Right renal cortex interstitium (tissue), 3 donors: Measurements from ENCODE around the gene FBXO46. TPM values are rescaled to one million over a fixed set of nuclear protein-coding genes. Genes with fewer than 3 reads are reported as not detected.
"Not testable (repeated sequence)": the region's sequence is repeated elsewhere in the genome, so short reads cannot be mapped to it uniquely, and the experiment has no call there.

ENCODE experiments used
- DNase-seq, 3 donors: peaks; one replicate each; pipeline ENCODE4 v3.0.0-alpha.2; 2013; ENCODE audit warnings: low read depth in 3 of 3, low spot score in 2 of 3
- polyA plus RNA-seq, 3 donors: library from polyadenylated mRNA; unstranded; fragments of 120-200 nt; gene quantifications; one replicate each; pipeline ENCODE4 v1.2.1, GENCODE V29; 2013; ENCODE audit not compliant: insufficient read length in 3 of 3

The FBXO46 gene
- polyA plus RNA-seq, 3 donors = 9.6 to 11.8 (median 11.7) TPM

- no peak for DNase-seq
Observed at GRCh38 chr19:45733160-45733810, 2.6 kb upstream of the FBXO46 start, which contains the start of gene MEIOSIN. Gene MEIOSIN (plus strand): TSS chr19:45733439. CDS start chr19:45735377, 1,938 bp downstream.

GRCh38 chr19:45729800-45730290, 851 bp downstream of the FBXO46 start:
- DNase-seq = no peak

GRCh38 chr19:45728683-45729082, 2.0 kb downstream of the FBXO46 start:
- not testable (repeated sequence) for DNase-seq

- DNase-seq = not testable (repeated sequence)
Observed at GRCh38 chr19:45720065-45720464, 10.6 kb downstream of the FBXO46 start.

- no peak for DNase-seq
Observed at GRCh38 chr19:45717983-45718650, 12.6 kb downstream of the FBXO46 start.

GRCh38 chr19:45717131-45717982, 13.3 kb downstream of the FBXO46 start:
- DNase-seq = peak; percentile 97 to 99 (median 98)

GRCh38 chr19:45716359-45717130, 14.2 kb downstream of the FBXO46 start:
- peak in 2 of 3 donors; percentile 15 to 23 for DNase-seq

- no peak for DNase-seq
Observed at GRCh38 chr19:45715139-45715538, 15.6 kb downstream of the FBXO46 start.

- DNase-seq = no peak
Observed at GRCh38 chr19:45713141-45713540, 17.6 kb downstream of the FBXO46 start.

- DNase-seq = no peak
Observed at GRCh38 chr19:45712699-45713067, 18.0 kb downstream of the FBXO46 start.

GRCh38 chr19:45711851-45712698, 18.6 kb downstream of the FBXO46 start:
- no peak for DNase-seq

GRCh38 chr19:45710356-45711130, 20.2 kb downstream of the FBXO46 start:
- no peak for DNase-seq

- DNase-seq = no peak
Observed at GRCh38 chr19:45705710-45706415, 24.8 kb downstream of the FBXO46 start.

- DNase-seq = no peak
Observed at GRCh38 chr19:45705115-45705514, 25.6 kb downstream of the FBXO46 start.

GRCh38 chr19:45701676-45702075, 29.0 kb downstream of the FBXO46 start:
- DNase-seq = no peak

GRCh38 chr19:45693106-45693788, 37.4 kb downstream of the FBXO46 start:
- DNase-seq = peak in 2 of 3 donors; percentile 38 to 56
